NCI-H2196 treated with DMSO at 0.1 percent for 48 hours (cell line): ENCODE measurements around the gene SNRNP25.
A peak's percentile ranks its signal among the peaks of the same experiment; 100 is the strongest.

ENCODE experiments used
- DNase-seq: peaks from one replicate; lab custom pipeline; 2025; ENCODE audit not compliant: unreplicated experiment; lab: John Stamatoyannopoulos, UW

Gene SNRNP25

DNA sequence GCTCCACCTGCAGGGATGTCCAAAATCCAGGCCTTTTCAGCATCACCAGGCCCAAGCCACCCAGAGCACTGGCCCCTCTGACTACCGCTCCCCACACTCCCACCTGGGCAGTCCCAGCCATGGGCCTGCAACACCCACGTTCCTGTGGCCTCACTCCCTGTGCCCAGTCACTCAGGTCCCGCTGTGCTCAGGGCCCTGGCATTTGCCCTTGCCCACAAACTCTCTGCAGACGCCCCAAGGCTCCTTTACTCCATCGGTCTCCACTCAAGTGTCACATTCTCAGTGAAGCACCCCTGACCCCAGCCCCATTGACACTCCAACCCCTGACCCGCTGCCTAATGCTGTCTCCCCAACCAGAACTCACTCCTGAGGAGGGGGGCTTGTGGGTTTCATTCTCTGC lies 48.0 kb downstream of the SNRNP25 start:
- DNase-seq = no peak

DNA sequence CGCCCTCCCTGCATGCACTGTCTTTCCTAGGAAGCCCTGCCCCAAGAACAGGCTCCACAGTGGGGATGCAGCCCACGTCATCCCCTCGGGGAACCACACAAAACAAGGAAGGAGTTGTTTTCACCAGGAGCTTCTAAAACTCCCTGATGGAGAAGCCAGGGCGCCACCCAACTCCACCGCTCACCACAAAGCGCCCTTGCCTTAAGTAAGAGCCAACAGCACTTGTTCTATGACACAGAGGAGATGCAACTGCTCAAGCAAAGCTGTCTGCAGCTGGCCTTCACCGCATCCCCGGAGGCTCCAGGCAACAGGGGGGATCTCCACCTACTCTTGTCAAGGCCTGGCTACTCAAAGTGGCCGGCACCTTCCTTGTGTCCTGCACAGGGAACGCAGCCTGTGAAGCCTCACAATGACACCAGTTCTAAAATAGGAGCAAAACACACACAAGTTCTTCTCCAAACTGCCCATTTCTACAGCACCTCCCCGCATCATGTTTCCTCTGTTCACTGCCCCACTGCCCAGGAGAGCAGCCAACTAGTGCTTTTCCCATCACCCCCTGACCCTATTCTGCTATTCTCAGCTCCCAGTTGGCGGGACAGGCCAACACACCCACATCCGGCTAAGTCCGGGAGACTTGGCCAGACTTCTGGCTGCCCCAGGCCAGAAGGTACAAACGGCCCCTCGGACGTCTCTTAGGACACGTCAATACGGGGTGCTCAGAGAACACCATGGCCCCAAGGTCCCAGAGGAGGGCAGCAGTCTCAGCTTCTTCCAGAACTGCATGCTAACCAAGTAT lies 48.6 kb downstream of the SNRNP25 start:
- no peak for DNase-seq

DNA sequence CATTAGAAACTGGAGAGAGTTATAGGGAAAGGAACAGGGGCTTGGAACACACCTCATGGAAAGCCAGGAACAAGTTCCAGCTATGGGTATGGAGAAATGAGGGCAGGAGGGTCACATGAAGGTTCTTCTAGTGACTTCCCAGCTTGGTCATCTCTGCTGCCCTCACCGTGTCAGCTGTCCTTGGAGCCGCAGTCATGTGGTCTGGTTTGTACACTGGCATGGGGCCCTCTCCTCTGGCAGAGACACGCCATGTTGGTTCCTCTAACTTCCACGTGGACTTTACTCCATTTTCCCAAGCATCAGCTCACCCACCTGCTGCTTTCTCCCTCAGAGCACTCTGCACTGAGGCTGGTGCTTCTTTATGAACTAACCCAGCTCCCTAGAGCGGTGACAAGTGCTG lies 50.7 kb downstream of the SNRNP25 start:
- no peak for DNase-seq

DNA sequence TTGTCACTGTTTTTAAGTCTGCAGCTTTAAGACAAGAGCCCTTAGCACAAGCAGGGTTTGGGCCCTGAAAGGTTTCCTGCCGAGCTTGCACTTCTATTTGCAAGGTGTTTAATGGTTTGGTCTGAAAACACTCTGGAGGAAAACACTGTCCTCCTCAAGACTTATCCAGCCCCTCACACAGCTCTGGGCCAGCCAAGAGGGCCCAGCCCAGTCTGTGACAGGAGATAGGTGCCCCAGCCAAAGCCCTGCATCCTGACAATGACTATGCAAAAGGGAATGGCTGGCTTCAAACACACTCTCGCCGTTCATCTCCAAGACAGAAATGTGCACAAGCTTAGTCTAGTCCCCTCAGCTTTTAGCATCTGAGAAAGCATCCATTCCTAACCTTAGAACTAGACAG lies 51.3 kb downstream of the SNRNP25 start:
- no peak for DNase-seq

- DNase-seq = no peak
These were observed 51.9 kb downstream of the SNRNP25 start for GRCh38 chr16:105521-105920.

DNA sequence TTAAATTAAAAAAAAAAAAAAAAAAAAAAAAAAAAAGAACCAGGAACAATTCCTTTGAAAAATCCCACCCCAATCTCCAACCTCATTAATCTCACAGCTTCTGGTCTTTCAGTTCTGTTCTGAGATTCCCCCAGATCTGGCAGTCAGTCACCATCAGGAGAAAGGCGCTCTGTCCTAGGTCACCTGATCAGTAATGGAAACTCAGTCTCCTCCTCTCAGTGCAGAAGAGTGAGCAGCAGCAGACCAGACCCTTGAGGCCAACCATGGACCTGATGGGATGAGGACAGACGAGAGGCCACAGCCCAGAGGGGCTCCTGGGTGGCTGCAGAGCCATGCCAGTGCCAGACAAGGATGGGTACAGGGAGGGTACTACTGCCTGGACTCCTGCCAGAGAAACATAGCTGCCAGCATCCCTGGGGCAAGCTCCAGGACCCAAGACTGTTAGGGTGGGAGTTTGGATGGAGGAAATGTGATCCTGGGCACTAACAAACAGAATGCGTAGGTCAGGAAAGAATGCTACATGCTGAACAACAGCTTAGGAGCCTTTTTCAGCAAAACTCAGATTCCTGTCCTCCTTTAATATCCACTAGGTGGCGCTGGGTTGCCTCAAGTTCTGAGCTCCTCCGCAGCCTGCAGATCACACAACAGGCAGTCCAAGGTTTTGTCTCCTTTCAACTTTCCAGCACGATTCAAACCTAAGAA lies 53.1 kb downstream of the SNRNP25 start:
- DNase-seq = peak; percentile 76
